ENCODE results near the gene CSNK1G1. TPM values are rescaled to one million over a fixed set of nuclear protein-coding genes. Genes with fewer than 3 reads are reported as not detected.

CSNK1G1 gene
- total RNA-seq, 2 donors from 2014 or later, result 9.3 to 11.8 TPM

- no peaks in the 10 kb centered on the region for H3K27me3 ChIP-seq (replicated peaks; ENCODE audit: insufficient read depth)
- H3K27ac ChIP-seq, result no peak overlapping the region
- no peaks in the 10 kb centered on the region for H3K4me1 ChIP-seq (ENCODE audit: control insufficient read depth in 1 of 2, low read depth in 2 of 2)
- no peak overlapping the region for H3K4me3 ChIP-seq
- H3K9me3 ChIP-seq, result no peaks in the 10 kb centered on the region
- DNase-seq (ENCODE audit: low spot score), result no peak
- TF ChIP-seq, protein P1, sequence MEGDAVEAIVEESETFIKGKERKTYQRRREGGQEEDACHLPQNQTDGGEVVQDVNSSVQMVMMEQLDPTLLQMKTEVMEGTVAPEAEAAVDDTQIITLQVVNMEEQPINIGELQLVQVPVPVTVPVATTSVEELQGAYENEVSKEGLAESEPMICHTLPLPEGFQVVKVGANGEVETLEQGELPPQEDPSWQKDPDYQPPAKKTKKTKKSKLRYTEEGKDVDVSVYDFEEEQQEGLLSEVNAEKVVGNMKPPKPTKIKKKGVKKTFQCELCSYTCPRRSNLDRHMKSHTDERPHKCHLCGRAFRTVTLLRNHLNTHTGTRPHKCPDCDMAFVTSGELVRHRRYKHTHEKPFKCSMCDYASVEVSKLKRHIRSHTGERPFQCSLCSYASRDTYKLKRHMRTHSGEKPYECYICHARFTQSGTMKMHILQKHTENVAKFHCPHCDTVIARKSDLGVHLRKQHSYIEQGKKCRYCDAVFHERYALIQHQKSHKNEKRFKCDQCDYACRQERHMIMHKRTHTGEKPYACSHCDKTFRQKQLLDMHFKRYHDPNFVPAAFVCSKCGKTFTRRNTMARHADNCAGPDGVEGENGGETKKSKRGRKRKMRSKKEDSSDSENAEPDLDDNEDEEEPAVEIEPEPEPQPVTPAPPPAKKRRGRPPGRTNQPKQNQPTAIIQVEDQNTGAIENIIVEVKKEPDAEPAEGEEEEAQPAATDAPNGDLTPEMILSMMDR (IDR thresholded peaks at IDR 0.05), result no peak
- no peak for ATAC-seq (ENCODE audit: insufficient number of reproducible peaks, low FRiP score, low read depth)
- H3K36me3 ChIP-seq, result no peaks in the 10 kb centered on the region
Measured at GRCh38 chr15:64286473-64286872, 69.5 kb downstream of the CSNK1G1 start.

GRCh38 chr15:64285871-64286270, 70.1 kb downstream of the CSNK1G1 start:
- Histone ChIP-seq H3K9me3 (no peaks in the 10 kb centered on the region), H3K27ac (no peak overlapping the region)

DNA sequence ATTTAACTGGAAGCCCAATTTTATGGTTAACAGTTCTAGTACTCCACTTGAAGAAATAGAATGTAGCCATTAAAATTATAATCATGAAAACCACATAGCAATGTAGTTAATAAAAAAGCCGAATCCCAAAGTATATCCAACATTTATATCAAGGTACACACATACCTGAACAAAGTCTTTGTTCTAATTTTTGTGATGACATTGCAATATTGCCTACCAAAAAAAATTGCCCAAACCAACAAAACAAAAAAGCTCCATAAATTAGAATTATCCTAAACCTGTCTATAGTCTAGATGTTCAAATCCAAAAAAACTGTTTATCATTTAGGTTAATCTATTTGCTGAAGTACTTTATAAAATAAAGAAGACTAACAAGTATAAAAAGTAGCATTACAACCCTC, 70.8 kb downstream of the CSNK1G1 start:
- ATAC-seq (ENCODE audit: insufficient number of reproducible peaks, low FRiP score, low read depth), result no peak
- TF ChIP-seq, protein P1 (IDR thresholded peaks at IDR 0.05), result no peak
- Histone ChIP-seq H3K4me1 (ENCODE audit: control insufficient read depth in 1 of 2, low read depth in 2 of 2) (no peaks in the 10 kb centered on the region), H3K9me3 (no peaks in the 10 kb centered on the region), H3K36me3 (no peaks in the 10 kb centered on the region), H3K27me3 (replicated peaks; ENCODE audit: insufficient read depth) (no peaks in the 10 kb centered on the region), H3K27ac (no peak overlapping the region), H3K4me3 (no peak overlapping the region)
- no peak for DNase-seq (ENCODE audit: low spot score)

More at GRCh38 chr15:64285871-64286270, 70.1 kb downstream of the CSNK1G1 start:
- Histone ChIP-seq H3K36me3 (no peaks in the 10 kb centered on the region), H3K27me3 (replicated peaks; ENCODE audit: insufficient read depth) (no peaks in the 10 kb centered on the region), H3K4me1 (ENCODE audit: control insufficient read depth in 1 of 2, low read depth in 2 of 2) (no peaks in the 10 kb centered on the region), H3K4me3 (no peak overlapping the region)
- DNase-seq (ENCODE audit: low spot score) (no peak), ATAC-seq (ENCODE audit: insufficient number of reproducible peaks, low FRiP score, low read depth) (no peak)
- TF ChIP-seq, protein P1 (IDR thresholded peaks at IDR 0.05), result no peak

DNA sequence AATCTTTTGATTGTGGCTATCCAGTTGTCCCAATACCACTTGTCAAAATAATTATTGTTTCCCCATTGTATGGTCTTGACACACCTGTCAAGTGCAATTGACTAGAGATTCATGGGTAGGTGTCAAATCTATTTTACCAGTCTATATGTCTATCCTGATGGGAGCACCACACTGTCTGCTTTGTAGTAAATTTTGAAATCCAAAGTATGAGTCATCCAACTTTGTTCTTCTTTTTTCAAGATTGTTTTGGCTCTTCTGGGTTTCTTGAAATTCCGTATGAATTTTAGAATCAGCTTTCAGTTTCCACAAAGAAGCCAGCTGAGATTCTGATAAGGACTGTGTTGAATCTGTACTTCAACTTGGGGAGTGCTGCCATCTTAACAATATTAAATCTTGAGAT, 71.9 kb downstream of the CSNK1G1 start:
- Histone ChIP-seq H3K4me1 (ENCODE audit: control insufficient read depth in 1 of 2, low read depth in 2 of 2) (no peaks in the 10 kb centered on the region), H3K27ac (no peak overlapping the region), H3K27me3 (replicated peaks; ENCODE audit: insufficient read depth) (no peaks in the 10 kb centered on the region), H3K4me3 (no peak overlapping the region), H3K36me3 (no peaks in the 10 kb centered on the region), H3K9me3 (no peaks in the 10 kb centered on the region)
- ATAC-seq (ENCODE audit: insufficient number of reproducible peaks, low FRiP score, low read depth) (no peak), DNase-seq (ENCODE audit: low spot score) (no peak)
- TF ChIP-seq, protein P1 (IDR thresholded peaks at IDR 0.05), result no peak

DNA sequence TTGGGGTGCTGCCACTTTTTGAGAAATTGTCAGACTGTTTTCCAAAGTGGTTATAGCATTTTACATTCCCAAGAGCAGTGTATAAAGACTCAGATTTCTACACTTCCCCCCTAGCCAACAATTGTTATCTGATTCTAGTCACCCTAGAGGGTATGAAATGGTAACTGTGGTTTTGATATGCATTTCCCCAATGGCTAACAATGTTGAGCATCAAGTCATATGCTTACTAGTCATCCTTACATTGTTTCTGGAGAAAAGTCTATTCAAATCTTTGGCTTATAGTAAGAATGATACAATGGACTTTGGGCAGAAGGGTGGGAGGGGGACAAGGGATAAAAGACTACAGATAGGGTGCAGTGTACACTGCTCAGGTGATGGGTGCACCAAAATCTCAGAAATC, 73.3 kb downstream of the CSNK1G1 start:
- no peaks in the 10 kb centered on the region for H3K36me3 ChIP-seq
- ATAC-seq (ENCODE audit: insufficient number of reproducible peaks, low FRiP score, low read depth) (no peak), DNase-seq (ENCODE audit: low spot score) (no peak)

More for the DNA sequence above, 73.3 kb downstream of the CSNK1G1 start:
- Histone ChIP-seq H3K27me3 (replicated peaks; ENCODE audit: insufficient read depth) (no peaks in the 10 kb centered on the region), H3K27ac (no peak overlapping the region), H3K9me3 (no peaks in the 10 kb centered on the region), H3K4me1 (ENCODE audit: control insufficient read depth in 1 of 2, low read depth in 2 of 2) (no peaks in the 10 kb centered on the region), H3K4me3 (no peak overlapping the region)
- TF ChIP-seq, protein P1 (IDR thresholded peaks at IDR 0.05), result no peak

Measured in thoracic aorta (tissue), 2 donors.